GM10266 (cell line): ENCODE measurements around the gene SMYD5.
"Not testable (repeated sequence)": the region's sequence is repeated elsewhere in the genome, so short reads cannot be mapped to it uniquely, and the experiment has no call there.

ENCODE experiments used
- DNase-seq: peaks from one replicate; pipeline ENCODE4 v3.0.0; 2012; ENCODE audit errors: extremely low spot score
- TF ChIP-seq, protein P1 (sequence below): IDR thresholded peaks from 2 replicates; pipeline ENCODE4 v1.5.1; 2012; ENCODE audit warnings: mild to moderate bottlenecking, low read depth; ENCODE audit not compliant: control insufficient read depth, insufficient read depth; ENCODE audit errors: missing control alignments

Gene SMYD5

DNA sequence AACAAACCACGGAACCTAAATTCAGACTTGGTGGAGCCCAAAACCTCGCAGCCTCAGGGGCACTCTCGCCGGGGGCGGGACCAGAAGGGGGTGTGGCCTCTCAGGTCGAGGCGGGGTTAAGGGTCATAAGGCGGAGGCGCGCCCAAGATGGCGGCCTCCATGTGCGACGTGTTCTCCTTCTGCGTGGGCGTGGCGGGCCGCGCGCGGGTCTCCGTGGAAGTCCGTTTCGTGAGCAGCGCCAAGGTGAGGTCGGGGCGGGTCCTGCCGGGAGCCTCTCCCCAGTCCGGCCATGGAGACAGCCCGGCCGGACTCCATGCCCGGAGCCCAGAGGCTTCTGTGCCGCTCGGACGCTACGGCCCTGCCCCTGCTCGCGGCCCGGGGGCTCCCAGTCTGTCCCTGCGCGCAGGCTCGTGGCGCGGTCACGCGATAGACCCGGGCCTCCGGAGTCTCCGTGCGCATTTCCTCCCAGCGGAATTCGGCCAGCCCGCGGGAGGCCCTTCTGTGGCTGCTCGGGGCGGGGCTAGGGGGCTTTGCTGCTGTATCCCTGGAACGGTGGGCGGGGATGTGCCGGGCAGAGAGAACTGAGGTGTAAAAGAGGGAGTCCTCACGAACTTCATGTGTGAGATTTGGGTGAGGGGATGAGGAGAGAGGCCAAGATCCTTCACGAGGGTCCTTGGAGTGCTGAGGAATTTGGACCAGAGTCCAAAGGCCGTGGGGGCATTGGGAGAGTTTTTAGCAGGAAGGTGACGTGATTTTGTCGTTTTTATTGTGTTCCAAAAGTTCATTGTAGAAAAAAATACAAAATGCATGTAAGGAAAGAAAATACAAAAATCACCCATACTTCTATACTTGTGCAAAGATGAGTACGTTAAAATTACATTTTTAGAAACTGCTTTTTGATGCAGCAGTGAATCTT lies at the start of gene SMYD5:
Gene SMYD5, plus strand, starts transcription at position 126 of the 916 bp plus-strand sequence. Its CDS starts 22 bp downstream, at position 148.
- TF ChIP-seq, protein P1, sequence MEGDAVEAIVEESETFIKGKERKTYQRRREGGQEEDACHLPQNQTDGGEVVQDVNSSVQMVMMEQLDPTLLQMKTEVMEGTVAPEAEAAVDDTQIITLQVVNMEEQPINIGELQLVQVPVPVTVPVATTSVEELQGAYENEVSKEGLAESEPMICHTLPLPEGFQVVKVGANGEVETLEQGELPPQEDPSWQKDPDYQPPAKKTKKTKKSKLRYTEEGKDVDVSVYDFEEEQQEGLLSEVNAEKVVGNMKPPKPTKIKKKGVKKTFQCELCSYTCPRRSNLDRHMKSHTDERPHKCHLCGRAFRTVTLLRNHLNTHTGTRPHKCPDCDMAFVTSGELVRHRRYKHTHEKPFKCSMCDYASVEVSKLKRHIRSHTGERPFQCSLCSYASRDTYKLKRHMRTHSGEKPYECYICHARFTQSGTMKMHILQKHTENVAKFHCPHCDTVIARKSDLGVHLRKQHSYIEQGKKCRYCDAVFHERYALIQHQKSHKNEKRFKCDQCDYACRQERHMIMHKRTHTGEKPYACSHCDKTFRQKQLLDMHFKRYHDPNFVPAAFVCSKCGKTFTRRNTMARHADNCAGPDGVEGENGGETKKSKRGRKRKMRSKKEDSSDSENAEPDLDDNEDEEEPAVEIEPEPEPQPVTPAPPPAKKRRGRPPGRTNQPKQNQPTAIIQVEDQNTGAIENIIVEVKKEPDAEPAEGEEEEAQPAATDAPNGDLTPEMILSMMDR = no peak
- DNase-seq = peak; percentile 94

DNA sequence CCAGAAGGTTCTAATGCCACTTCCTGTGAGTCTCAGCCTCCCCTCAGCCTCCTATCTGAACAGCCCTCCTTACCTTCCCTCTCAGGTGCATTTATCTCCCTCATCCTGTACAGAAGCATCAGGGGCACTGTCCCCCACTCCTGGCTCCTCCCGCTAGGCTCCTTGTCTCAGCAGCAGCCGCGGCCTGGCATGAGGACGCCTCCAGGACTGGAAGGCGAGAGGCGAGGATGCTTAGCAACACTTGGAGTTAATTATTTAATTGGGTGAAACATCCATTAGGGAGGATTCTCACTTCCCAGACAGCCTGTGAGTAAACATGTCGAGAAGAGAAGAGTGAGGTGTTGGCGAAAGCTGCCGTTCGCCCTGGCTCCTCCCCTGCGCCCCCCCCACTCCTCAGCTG lies 48.1 kb upstream of the SMYD5 start:
- DNase-seq = not testable (repeated sequence)

DNA sequence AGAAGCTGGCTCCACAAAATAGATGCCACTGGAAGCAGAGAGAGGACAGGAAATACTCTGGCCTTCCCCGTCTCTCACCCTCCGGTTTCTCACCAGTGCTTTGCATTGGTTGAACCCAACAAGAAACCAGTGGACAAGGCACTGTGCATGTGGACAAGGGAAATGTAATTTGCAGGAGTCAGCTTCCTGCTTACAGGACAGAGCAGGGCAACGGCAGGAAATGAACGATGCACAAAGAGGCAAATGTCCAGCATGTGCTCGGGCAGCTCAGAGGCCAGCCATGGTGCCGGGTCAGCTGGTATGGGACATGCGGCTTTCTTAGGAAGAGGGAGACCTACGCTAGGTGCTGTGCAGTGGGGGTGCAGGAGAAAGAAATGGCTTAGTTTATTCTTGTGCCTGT lies 47.2 kb upstream of the SMYD5 start:
- DNase-seq = not testable (repeated sequence)

DNA sequence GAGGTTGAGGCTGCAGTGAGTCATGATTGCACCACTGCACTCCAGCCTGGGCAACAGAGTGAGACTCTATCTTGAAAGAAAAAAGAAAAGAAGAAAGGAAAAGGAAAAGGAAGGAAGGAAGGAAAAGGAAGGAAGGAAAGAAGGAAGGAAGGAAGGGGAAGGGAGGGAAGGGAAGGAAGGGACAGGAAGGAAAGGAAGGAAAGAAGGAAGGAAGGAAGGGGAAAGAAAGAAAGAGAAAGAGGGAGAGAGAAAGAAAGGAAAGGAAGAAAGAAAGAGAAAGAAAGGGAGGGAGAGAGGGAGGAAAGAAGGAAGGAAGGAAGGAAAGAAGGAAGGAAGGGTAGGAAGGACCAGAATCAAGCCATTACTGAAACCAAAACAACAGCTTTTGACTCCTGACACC lies 45.7 kb upstream of the SMYD5 start:
- not testable (repeated sequence) for DNase-seq

DNA sequence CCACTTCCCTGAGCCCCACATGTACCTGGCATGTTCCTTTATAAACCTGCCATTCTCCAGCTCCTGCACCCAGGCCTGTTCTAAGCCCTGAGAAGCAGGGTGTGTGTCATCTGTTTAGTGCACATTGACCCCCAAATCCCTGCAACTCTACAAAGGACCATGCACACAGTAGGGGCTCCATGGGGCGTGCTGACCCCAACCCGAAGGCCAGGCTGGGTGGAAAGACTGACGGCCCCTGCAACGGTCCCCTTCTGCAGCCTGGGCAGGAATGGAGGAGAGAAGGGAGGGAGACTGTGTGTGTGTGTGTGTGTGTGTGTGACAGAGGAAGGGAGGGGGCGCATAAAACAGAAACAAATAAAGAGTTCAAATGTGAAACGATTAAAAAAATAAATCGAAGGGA lies 43.7 kb upstream of the SMYD5 start:
- not testable (repeated sequence) for DNase-seq

DNA sequence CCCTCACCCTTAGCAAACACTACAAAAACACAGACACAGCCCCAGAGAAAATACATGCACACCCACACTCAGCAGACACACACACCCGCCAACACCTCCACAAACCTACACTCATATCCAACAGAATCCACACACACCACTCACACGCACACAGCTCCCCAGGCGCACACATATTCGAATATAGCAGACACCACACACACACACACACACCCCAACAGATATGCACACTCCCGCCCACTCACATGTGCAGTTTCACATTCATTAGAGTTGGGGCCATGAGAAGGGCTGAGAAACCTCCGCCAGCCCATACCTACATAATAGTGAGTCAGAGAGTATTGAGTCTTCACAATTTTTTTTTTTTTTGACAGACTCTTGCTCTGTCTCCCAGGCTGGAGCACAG lies 41.1 kb upstream of the SMYD5 start:
- TF ChIP-seq, protein P1 = no peak
- DNase-seq = peak; percentile 72

DNA sequence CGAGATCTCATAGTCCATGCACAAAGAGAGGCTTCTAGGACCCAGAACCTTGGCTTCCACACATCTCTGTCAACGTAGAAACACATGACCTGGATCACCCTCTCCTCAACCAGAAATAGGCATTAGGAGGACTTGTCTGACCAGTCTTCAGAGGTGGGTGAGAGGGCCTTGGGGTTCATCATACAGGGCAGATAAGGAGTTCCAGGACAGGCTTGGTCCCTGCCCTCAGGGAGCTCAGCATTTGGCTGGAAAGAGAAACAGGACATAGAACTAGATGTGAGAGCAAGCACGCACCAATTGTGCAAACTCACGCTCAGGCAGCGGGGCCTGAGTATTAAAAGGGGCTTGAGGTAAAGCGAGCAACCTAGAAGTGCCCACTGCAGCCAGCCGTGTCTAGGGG lies 40.3 kb upstream of the SMYD5 start:
- DNase-seq = no peak
- TF ChIP-seq, protein P1 = no peak

DNA sequence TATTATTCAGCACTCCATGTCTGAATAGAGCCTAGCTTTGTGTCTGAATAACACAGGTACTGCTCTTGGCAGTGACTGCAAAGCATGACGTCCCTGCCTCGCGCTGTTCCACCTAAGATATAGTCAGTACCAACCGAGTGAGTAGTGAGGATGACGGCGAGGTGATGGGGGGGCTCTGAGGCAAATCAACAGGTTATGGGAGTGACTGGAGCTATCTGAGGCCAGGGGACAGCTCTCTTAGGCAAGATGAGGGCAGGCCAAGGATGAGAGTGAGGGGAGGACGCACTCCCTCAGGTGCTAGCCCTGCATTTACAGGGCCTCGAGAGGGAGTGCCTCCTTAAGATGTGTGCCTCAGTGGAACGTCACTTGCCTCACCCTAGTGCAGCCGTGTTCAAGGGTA lies 39.8 kb upstream of the SMYD5 start:
- no peak for DNase-seq
- TF ChIP-seq, protein P1 = no peak

DNA sequence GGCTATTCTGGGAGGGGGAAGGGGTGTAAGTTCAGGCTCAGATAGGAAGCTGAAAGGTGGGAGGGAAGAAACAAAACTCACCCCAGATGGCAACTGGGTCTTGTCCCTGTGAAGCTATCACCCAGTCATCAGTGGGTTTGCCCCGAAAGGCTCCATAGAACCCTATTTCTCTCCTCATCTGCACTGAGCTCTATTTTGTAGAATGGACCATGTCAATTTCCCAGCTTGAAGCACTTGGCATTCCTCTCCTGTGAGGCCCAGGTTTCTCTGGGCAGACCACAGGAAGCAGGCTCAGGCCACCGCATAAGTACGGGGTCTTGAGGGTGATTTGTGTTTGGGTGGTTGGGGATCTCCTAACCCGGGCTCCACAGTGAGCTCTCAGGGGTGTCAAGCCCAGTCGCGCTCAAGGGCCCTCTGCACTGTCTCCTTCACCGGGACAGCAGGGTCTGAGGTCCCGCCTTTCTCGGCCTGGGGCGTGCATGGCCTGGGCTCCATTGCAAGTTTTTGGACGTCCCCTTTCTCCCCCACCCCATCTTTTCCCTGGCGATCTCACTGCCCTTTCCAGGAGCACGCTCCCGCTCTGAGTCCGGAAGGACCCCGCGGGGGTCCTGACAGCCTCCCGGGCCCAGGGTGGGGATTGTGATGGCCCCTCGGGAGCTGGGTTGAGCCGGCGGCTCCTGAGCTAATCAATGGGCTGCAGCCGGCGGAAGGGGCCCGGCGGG lies 38.9 kb upstream of the SMYD5 start:
- TF ChIP-seq, protein P1 = no peak
- no peak for DNase-seq
